ENCODE measurements around the gene MCC. TPM values are rescaled to one million over a fixed set of nuclear protein-coding genes. Genes with fewer than 3 reads are reported as not detected.

MCC gene
- total and polyA plus RNA-seq, 2 donors (not counting 1 experiment from before 2014, with no cell fraction given): 0.09 to 0.32 TPM

DNA sequence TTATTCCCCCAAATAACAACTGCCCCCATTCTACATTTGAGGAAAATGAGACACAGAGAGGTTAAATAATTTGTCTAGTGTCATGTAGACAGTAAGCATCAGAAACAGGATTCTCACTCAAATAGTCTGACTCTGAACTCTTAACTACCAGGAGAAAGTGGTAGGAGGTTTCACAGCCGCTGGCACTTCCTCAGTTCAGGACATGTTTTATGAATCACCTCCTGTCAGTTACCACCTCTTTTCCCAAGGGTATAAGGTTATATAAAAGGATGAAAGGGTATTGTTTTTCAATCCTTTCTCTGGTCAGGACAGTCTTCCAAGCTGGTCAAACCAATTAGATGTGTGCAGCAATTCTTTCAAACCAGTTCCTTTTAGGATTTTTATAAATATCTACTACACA lies 105.5 kb downstream of the MCC start:
- no peak overlapping the region for H3K4me3 ChIP-seq (ENCODE audit: control extremely low read depth in 1 of 5, extremely low read depth in 1 of 5, insufficient read depth in 1 of 5, low read depth in 2 of 5, low read length in 4 of 5)
- no peak overlapping the region for H3K4me3 Mint-ChIP-seq
- POLR2A ChIA-PET: no interaction called here
- ATAC-seq (ENCODE audit: low read depth) (no peak), DNase-seq (no peak)
- H2AFZ ChIP-seq (ENCODE audit: insufficient read depth, low read depth, low read length, poor library complexity, severe bottlenecking): no peak overlapping the region
- no peaks in the 10 kb centered on the region for H3K36me3 ChIP-seq (replicated peaks in 1 of 2; ENCODE audit: control extremely low read depth in 1 of 2, control insufficient read depth in 1 of 2, extremely low read depth in 1 of 2, insufficient read depth in 2 of 2, low read length in 1 of 2)
- no peak for TF ChIP-seq CTCF (IDR thresholded peaks at IDR 0.05)
- TF ChIP-seq EZH2 (IDR thresholded peaks at IDR 0.05; ENCODE audit: borderline replicate concordance, insufficient read depth, low read depth, low read length, poor library complexity, severe bottlenecking): no peak
- intact Hi-C loops (cut with micrococcal nuclease): no loop called here
- H3K4me1 Mint-ChIP-seq: peaks cover 9% of the 10 kb centered on the region
- no peak overlapping the region for H3K4me2 ChIP-seq (replicated peaks; ENCODE audit: low read depth, low read length, poor library complexity, severe bottlenecking)
- H3K27ac ChIP-seq (ENCODE audit: low read length in 2 of 2): no peak overlapping the region
- no peaks in the 10 kb centered on the region for H3K79me2 ChIP-seq (ENCODE audit: control insufficient read depth, insufficient read depth, low read length)
- H3K9ac ChIP-seq (ENCODE audit: low read length): no peak overlapping the region
- H3K27ac Mint-ChIP-seq: no peak overlapping the region
- peaks cover 29% of the 10 kb centered on the region for H3K27me3 Mint-ChIP-seq
- CTCF ChIA-PET: interaction anchor here (0.6 kb wide), 1 partner anchor 8 kb away, joined by 3 read pairs; no protein-coding TSS in a partner anchor
- peaks cover 0 to 15% (median 5%) of the 10 kb centered on the region in 4 experiments for H3K27me3 ChIP-seq (replicated peaks in 1 of 4; ENCODE audit: control extremely low read depth in 1 of 4, control insufficient read depth in 3 of 4, insufficient read depth in 4 of 4, low read length in 3 of 4)
- H3K9me3 Mint-ChIP-seq (ENCODE audit: insufficient read depth): no peaks in the 10 kb centered on the region
- H3K4me1 ChIP-seq (ENCODE audit: control insufficient read depth in 2 of 2, insufficient read depth in 2 of 2, low read length in 2 of 2): peaks cover 11 to 13% of the 10 kb centered on the region in 2 donors
- no peaks in the 10 kb centered on the region for H3K9me3 ChIP-seq (ENCODE audit: control extremely low read depth in 1 of 3, control insufficient read depth in 2 of 3, insufficient read depth in 1 of 3, low read length in 2 of 3)
- no CpG with 5 or more reads among the region's 1 CpG for WGBS (ENCODE audit: insufficient coverage)
- no peaks in the 10 kb centered on the region for H4K20me1 ChIP-seq (ENCODE audit: control insufficient read depth, insufficient read depth, low read length, poor library complexity, severe bottlenecking)

DNA sequence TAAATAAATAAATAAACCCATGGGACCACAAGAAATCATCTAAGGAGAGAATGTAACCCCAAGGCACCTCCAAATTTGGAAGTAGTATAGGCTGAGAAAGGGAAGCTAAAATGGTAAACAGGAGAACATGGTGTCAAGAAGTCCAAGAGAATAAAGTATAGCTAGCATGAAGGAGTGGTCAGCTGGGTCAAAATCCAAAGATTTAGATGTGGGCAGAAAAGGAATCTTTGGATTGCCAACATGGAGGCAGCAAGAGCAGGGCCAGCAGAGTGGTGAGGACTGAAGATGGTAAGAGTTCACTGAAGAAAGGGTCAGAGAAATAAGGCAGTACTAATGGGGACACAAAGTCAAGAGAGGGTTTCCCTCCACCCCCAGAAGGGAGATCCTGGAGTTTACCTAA lies 106.5 kb downstream of the MCC start:
- Histone ChIP-seq H3K27me3 (replicated peaks in 1 of 4; ENCODE audit: control extremely low read depth in 1 of 4, control insufficient read depth in 3 of 4, insufficient read depth in 4 of 4, low read length in 3 of 4) (peaks cover 0 to 15% (median 5%) of the 10 kb centered on the region in 4 experiments), H3K4me2 (replicated peaks; ENCODE audit: low read depth, low read length, poor library complexity, severe bottlenecking) (no peak overlapping the region), H3K4me3 (ENCODE audit: control extremely low read depth in 1 of 5, extremely low read depth in 1 of 5, insufficient read depth in 1 of 5, low read depth in 2 of 5, low read length in 4 of 5) (no peak overlapping the region), H2AFZ (ENCODE audit: insufficient read depth, low read depth, low read length, poor library complexity, severe bottlenecking) (no peak overlapping the region), H3K9me3 (ENCODE audit: control extremely low read depth in 1 of 3, control insufficient read depth in 2 of 3, insufficient read depth in 1 of 3, low read length in 2 of 3) (no peaks in the 10 kb centered on the region), H3K36me3 (replicated peaks in 1 of 2; ENCODE audit: control extremely low read depth in 1 of 2, control insufficient read depth in 1 of 2, extremely low read depth in 1 of 2, insufficient read depth in 2 of 2, low read length in 1 of 2) (no peaks in the 10 kb centered on the region), H4K20me1 (ENCODE audit: control insufficient read depth, insufficient read depth, low read length, poor library complexity, severe bottlenecking) (no peaks in the 10 kb centered on the region), H3K9ac (ENCODE audit: low read length) (no peak overlapping the region), H3K27ac (ENCODE audit: low read length in 2 of 2) (no peak overlapping the region), H3K79me2 (ENCODE audit: control insufficient read depth, insufficient read depth, low read length) (no peaks in the 10 kb centered on the region), H3K4me1 (ENCODE audit: control insufficient read depth in 2 of 2, insufficient read depth in 2 of 2, low read length in 2 of 2) (peaks cover 11 to 13% of the 10 kb centered on the region in 2 donors)
- no peak for ATAC-seq (ENCODE audit: low read depth)
- TF ChIP-seq CTCF (IDR thresholded peaks at IDR 0.05) (no peak), EZH2 (IDR thresholded peaks at IDR 0.05; ENCODE audit: borderline replicate concordance, insufficient read depth, low read depth, low read length, poor library complexity, severe bottlenecking) (no peak)
- intact Hi-C loops (cut with micrococcal nuclease): no loop called here
- ChIA-PET CTCF (no interaction called here), POLR2A (no interaction called here)
- Mint-ChIP-seq H3K9me3 (ENCODE audit: insufficient read depth) (no peaks in the 10 kb centered on the region), H3K4me1 (peaks cover 9% of the 10 kb centered on the region), H3K27ac (no peak overlapping the region), H3K4me3 (no peak overlapping the region), H3K27me3 (peaks cover 29% of the 10 kb centered on the region)
- DNase-seq: no peak

Data from B cell (primary cell).